Peyer's patch (tissue), 4 donors: Measurements from ENCODE around the gene RELN. TPM values are rescaled to one million over a fixed set of nuclear protein-coding genes. Genes with fewer than 3 reads are reported as not detected.

Source experiments
- DNase-seq, 3 donors: peaks; one replicate each; pipeline ENCODE4 v3.0.0-alpha.2; 2017 to 2019
- H3K27ac ChIP-seq, 4 donors: fragments of 200-600 bp; sonication (generic); one replicate each; pipeline ENCODE4 v1.5.1; 2016 to 2019
- H3K27me3 ChIP-seq, 2 donors: fragments of 200-600 bp; sonication (generic); one replicate each; pipeline ENCODE4 v1.5.1; 2019
- H3K36me3 ChIP-seq, 3 donors: fragments of 200-600 bp; sonication (generic); one replicate each; pipeline ENCODE4 v1.5.1; 2016 to 2019
- H3K4me1 ChIP-seq, 4 donors: fragments of 200-600 bp; sonication (generic); one replicate each; pipeline ENCODE4 v1.5.1; 2016 to 2019
- H3K4me3 ChIP-seq, 4 donors: fragments of 200-600 bp; sonication (generic); 1 replicate in 3 of 4; 2 replicates in 1 of 4; pipeline ENCODE4 v1.5.1; 2016 to 2019; ENCODE audit warnings: mild to moderate bottlenecking in 1 of 4
- H3K9me3 ChIP-seq, 4 donors: fragments of 200-600 bp; sonication (generic); one replicate each; pipeline ENCODE4 v1.5.1; 2016 to 2019; ENCODE audit warnings: mild to moderate bottlenecking in 1 of 4
- POLR2A ChIP-seq, 2 donors: fragments of 450-650 bp; IDR thresholded peaks; one replicate each; pipeline ENCODE4 v1.5.1; 2017; ENCODE audit warnings: antibody characterized with exemption in 2 of 2, mild to moderate bottlenecking in 2 of 2, moderate library complexity in 2 of 2
- total RNA-seq, 4 donors: library from RNA; depleted of rRNA; stranded (reverse); fragments of >200 nt; gene quantifications; one replicate each; pipeline ENCODE4 v1.1.0, GENCODE V29; 2016
- TF ChIP-seq, protein P1 (sequence below), 6 experiments: fragments of 450-650 bp in 4 of 6; fragments of 200-600 bp in 2 of 6; sonication (generic) in 1 of 6; IDR thresholded peaks; one replicate each; pipeline ENCODE4 v1.5.1; 2017 to 2019; ENCODE audit warnings: antibody characterized with exemption in 6 of 6, mild to moderate bottlenecking in 3 of 6, moderate library complexity in 1 of 6

RELN gene
- total RNA-seq, 4 donors from 2014 or later = 1.7 to 3.9 (median 3.2) TPM

DNA sequence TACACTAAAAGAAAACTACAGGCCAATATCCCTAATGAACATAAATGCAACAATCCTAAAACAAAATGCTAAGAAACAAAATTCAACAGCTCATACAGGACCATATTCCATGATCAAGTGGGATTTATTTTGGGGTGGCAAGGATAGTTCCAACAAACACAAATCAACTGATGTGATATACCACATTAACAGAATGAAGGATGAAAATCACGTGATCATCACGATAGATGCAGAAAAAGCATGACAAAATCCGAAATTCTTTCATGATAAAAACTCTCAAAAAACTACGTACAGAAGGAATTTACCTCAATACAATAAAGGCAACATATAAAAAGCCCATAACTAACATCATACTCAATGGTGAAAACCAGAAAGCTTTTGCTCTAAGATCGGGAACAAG is 124.0 kb downstream of the RELN start:
- H3K9me3 ChIP-seq = no peaks in the 10 kb centered on the region
- H3K4me1 ChIP-seq = no peaks in the 10 kb centered on the region
- H3K27me3 ChIP-seq = no peaks in the 10 kb centered on the region
- no peaks in the 10 kb centered on the region for H3K36me3 ChIP-seq
- TF ChIP-seq, protein P1, sequence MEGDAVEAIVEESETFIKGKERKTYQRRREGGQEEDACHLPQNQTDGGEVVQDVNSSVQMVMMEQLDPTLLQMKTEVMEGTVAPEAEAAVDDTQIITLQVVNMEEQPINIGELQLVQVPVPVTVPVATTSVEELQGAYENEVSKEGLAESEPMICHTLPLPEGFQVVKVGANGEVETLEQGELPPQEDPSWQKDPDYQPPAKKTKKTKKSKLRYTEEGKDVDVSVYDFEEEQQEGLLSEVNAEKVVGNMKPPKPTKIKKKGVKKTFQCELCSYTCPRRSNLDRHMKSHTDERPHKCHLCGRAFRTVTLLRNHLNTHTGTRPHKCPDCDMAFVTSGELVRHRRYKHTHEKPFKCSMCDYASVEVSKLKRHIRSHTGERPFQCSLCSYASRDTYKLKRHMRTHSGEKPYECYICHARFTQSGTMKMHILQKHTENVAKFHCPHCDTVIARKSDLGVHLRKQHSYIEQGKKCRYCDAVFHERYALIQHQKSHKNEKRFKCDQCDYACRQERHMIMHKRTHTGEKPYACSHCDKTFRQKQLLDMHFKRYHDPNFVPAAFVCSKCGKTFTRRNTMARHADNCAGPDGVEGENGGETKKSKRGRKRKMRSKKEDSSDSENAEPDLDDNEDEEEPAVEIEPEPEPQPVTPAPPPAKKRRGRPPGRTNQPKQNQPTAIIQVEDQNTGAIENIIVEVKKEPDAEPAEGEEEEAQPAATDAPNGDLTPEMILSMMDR (IDR thresholded peaks at IDR 0.05) = no peak
- TF ChIP-seq POLR2A (IDR thresholded peaks at IDR 0.05) = no peak
- H3K4me3 ChIP-seq = no peak overlapping the region
- DNase-seq = no peak
- no peak overlapping the region for H3K27ac ChIP-seq

DNA sequence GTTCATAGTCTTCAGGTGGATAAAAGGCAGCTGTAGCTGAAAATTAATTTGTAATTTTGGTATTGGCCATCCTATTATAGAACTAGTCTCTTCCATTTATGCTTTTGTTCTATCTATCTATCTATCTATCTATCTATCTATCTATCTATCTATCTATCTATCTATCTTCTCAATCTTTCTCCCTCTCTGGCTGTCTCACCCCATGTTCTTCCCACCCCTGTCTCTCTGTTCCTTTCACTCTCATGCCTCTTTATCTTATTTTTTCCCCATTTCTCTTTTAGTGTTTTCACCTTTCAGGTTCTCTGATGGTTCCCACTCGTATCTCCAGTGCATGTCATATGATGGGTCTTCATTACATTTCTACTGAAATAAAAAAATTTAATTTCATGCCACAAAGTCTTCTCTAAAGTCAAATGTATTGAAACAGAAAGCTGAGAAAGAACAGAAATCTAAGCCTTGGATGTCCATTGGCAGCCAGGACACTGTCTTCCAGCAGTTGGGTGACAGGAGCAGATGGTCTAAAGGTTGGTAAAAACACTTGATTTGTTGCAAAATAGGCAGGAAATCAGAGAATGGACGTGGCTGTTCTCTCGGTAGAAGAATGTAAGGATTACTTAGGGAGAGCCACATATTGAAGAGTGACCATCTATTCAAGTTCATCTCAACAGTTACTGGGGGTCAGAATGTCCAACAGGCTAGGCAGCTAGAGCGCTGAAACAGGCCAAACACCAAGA is 127.0 kb downstream of the RELN start:
- H3K4me1 ChIP-seq = no peaks in the 10 kb centered on the region
- TF ChIP-seq, protein P1 (IDR thresholded peaks at IDR 0.05) = no peak
- no peak for TF ChIP-seq POLR2A (IDR thresholded peaks at IDR 0.05)
- no peaks in the 10 kb centered on the region for H3K27me3 ChIP-seq
- H3K9me3 ChIP-seq = no peaks in the 10 kb centered on the region
- no peaks in the 10 kb centered on the region for H3K36me3 ChIP-seq
- H3K27ac ChIP-seq = no peak overlapping the region
- no peak for DNase-seq
- no peak overlapping the region for H3K4me3 ChIP-seq

DNA sequence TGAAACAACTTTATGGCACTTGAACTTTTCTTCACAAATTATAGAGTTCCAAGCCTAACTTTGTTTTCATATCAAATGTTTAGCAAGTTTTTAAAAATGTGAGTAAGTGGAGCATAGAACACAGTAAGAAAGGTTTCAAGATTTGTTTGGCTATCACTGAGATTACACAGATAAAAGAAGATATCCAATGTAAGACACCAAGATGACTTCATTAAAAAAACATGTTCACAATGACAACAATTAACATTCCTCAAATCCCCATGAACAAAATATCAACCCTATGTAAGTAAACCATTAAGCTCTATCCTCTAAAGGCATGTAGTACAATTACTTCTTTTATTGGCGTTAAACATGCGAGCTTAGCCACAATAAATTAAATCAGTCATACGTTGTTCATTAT is 129.7 kb downstream of the RELN start:
- no peak for DNase-seq
- TF ChIP-seq, protein P1 (IDR thresholded peaks at IDR 0.05) = no peak
- TF ChIP-seq POLR2A (IDR thresholded peaks at IDR 0.05) = no peak
- Histone ChIP-seq H3K9me3 (no peaks in the 10 kb centered on the region), H3K27ac (no peak overlapping the region), H3K36me3 (no peaks in the 10 kb centered on the region), H3K27me3 (no peaks in the 10 kb centered on the region), H3K4me1 (no peaks in the 10 kb centered on the region), H3K4me3 (no peak overlapping the region)

DNA sequence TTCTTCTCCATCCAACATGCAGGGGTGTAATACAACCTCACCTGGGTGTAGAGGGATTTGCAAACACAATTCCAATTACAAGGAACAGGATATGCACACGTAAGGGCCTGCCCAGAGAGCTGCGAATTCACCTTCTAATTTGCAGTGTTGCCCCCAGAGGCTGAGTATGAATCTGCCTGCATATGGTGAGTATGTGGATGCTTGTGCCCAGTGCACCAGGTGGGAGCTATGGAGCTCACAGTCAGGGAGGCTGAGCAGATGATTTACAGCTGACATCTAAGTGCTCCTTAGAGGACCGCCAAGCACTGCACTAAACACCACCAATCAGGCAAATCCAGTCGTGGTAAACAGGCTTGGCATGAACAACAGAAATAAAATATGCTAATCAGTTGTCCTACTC is 132.0 kb downstream of the RELN start:
- no peak overlapping the region for H3K27ac ChIP-seq
- H3K27me3 ChIP-seq = no peaks in the 10 kb centered on the region
- H3K4me3 ChIP-seq = no peak overlapping the region
- no peaks in the 10 kb centered on the region for H3K4me1 ChIP-seq
- H3K36me3 ChIP-seq = no peaks in the 10 kb centered on the region
- H3K9me3 ChIP-seq = no peaks in the 10 kb centered on the region
- no peak for DNase-seq
- TF ChIP-seq, protein P1 (IDR thresholded peaks at IDR 0.05) = no peak
- no peak for TF ChIP-seq POLR2A (IDR thresholded peaks at IDR 0.05)

DNA sequence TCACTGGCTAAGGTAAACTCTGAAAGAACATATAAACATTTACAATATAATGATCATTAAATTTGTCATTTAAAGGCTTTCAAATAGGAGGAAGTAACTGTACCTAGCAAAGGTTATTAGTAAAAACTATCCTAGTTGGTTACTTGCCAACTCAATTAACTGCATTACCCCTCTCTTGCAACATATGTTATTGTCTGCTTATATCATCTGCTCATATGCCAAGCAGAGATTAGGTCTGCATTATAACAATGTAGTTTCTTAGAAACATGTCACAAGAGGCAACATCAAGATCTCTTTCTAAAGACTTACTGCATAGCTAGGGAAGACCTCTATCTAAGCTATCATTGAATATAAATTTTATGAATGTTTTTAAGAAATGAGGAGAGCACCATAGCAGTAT is 132.5 kb downstream of the RELN start:
- no peak for TF ChIP-seq POLR2A (IDR thresholded peaks at IDR 0.05)
- TF ChIP-seq, protein P1 (IDR thresholded peaks at IDR 0.05) = no peak
- Histone ChIP-seq H3K27me3 (no peaks in the 10 kb centered on the region), H3K4me1 (no peaks in the 10 kb centered on the region), H3K27ac (no peak overlapping the region), H3K4me3 (no peak overlapping the region), H3K9me3 (no peaks in the 10 kb centered on the region), H3K36me3 (no peaks in the 10 kb centered on the region)
- no peak for DNase-seq
